HCT116 (cell line): Measurements from ENCODE around the gene PHYKPL. TPM values are rescaled to one million over a fixed set of nuclear protein-coding genes. Genes with fewer than 3 reads are reported as not detected.

Experiments used
- ATAC-seq: fragments of 200-7000 bp; cut with Tn5 transposase; 2 replicates; pipeline ENCODE4 v1.9.1; 2020; ENCODE audit warnings: mild to moderate bottlenecking, moderate library complexity
- BruUV-seq: library from RNA; stranded (reverse); fragments of 400-500 nt; replicated peaks from 2 replicates; lab custom pipeline; 2021; lab: Mats Ljungman, UMichigan
- CTCF ChIA-PET: fragments of 300-600 bp; sonication (Branson Sonifier 250); formaldehyde crosslinking; loops from one replicate; lab custom pipeline; 2021; ENCODE audit warnings: antibody characterized with exemption; lab: Charles Lee
- POLR2A ChIA-PET: fragments of 300-600, 350-600 bp; sonication (Branson Sonifier 250); formaldehyde crosslinking; loops from one replicate; lab custom pipeline; 2021; ENCODE audit warnings: antibody characterized with exemption; lab: Charles Lee
- RAD21 ChIA-PET, 2 experiments: fragments of 300-600 bp; sonication (Branson Sonifier 250); formaldehyde crosslinking; loops; one replicate each; lab custom pipeline; 2023; ENCODE audit warnings: low total read pairs in 2 of 2; ENCODE audit not compliant: uncharacterized antibody in 2 of 2, unreplicated experiment in 2 of 2, low non-redundant PET in 1 of 2; lab: Charles Lee
- DNase-seq: peaks from one replicate; pipeline ENCODE4 v3.0.0-alpha.2; 2010; ENCODE audit warnings: low read depth, low spot score
- H2AFZ ChIP-seq: fragments of 200-600 bp; shearing (Covaris generic), sonication (generic); 2 replicates; pipeline ENCODE4 v1.6.1; 2017; ENCODE audit warnings: low read depth, mixed run types, mixed read lengths, antibody characterized with exemption, low read length; ENCODE audit not compliant: poor library complexity, severe bottlenecking
- H3K27ac ChIP-seq: 2 replicates; pipeline ENCODE4 v1.5.1; 2012; ENCODE audit warnings: low read depth, low read length
- H3K27me3 ChIP-seq: fragments of 200-600 bp; sonication (generic); 2 replicates; pipeline ENCODE4 v1.6.1; 2016; ENCODE audit warnings: mixed run types, low read length, mixed read lengths; ENCODE audit not compliant: insufficient read depth
- H3K36me3 ChIP-seq, 2 experiments: fragments of 200-500 bp in 1 of 2; fragments of 200-600 bp in 1 of 2; sonication (Bioruptor generic) in 1 of 2; sonication (generic) in 1 of 2; 2 replicates each; pipeline versions ENCODE4 v1.5.1 to v1.6.1; 2014 to 2016; ENCODE audit warnings: low read length in 2 of 2, inconsistent platforms in 1 of 2, mixed read lengths in 1 of 2, mixed run types in 1 of 2; ENCODE audit not compliant: insufficient read depth in 2 of 2, control insufficient read depth in 1 of 2
- H3K4me1 ChIP-seq, 2 experiments: fragments of 200-600 bp in 1 of 2; sonication (generic) in 1 of 2; 2 replicates each; pipeline versions ENCODE4 v1.5.1 to v1.6.1; 2012 to 2017; ENCODE audit warnings: low read length in 2 of 2, inconsistent platforms in 1 of 2, mild to moderate bottlenecking in 1 of 2, mixed read lengths in 1 of 2, mixed run types in 1 of 2, moderate library complexity in 1 of 2; ENCODE audit not compliant: insufficient read depth in 2 of 2, control insufficient read depth in 1 of 2
- H3K4me2 ChIP-seq: fragments of 200-600 bp; sonication (generic); 2 replicates; pipeline ENCODE4 v1.6.1; 2017; ENCODE audit warnings: mixed run types, low read length, mixed read lengths
- H3K4me3 ChIP-seq, 2 experiments: fragments of 200-600 bp in 1 of 2; sonication (generic) in 1 of 2; replicated peaks in 1 of 2; 2 replicates each; pipeline ENCODE4 v1.5.1; 2011 to 2016; ENCODE audit warnings: low read length in 2 of 2, control low read depth in 1 of 2, low read depth in 1 of 2, mild to moderate bottlenecking in 1 of 2, mixed read lengths in 1 of 2, mixed run types in 1 of 2
- H3K79me2 ChIP-seq: fragments of 200-600 bp; sonication (generic); 2 replicates; pipeline ENCODE4 v1.6.1; 2017; ENCODE audit warnings: mild to moderate bottlenecking, mixed run types, low read length, moderate library complexity, mixed read lengths; ENCODE audit not compliant: insufficient read depth
- H3K9ac ChIP-seq: fragments of 200-600 bp; sonication (generic); 2 replicates; pipeline ENCODE4 v1.6.1; 2016; ENCODE audit warnings: low read length, mixed read lengths
- H3K9me2 ChIP-seq: fragments of 200-600 bp; sonication (generic), shearing (Covaris generic); 2 replicates; pipeline ENCODE4 v1.6.1; 2017; ENCODE audit warnings: mixed run types, mild to moderate bottlenecking, moderate library complexity; ENCODE audit not compliant: insufficient read depth
- H3K9me3 ChIP-seq, 2 experiments: fragments of 200-500 bp in 1 of 2; fragments of 200-600 bp in 1 of 2; sonication (Bioruptor generic) in 1 of 2; sonication (generic) in 1 of 2; 2 replicates each; pipeline ENCODE4 v1.6.1; 2014 to 2017; ENCODE audit warnings: low read length in 2 of 2, mixed read lengths in 2 of 2, inconsistent platforms in 1 of 2, low read depth in 1 of 2, mild to moderate bottlenecking in 1 of 2, mixed run types in 1 of 2, moderate library complexity in 1 of 2; ENCODE audit not compliant: control insufficient read depth in 1 of 2, insufficient read depth in 1 of 2
- H4K20me1 ChIP-seq: fragments of 200-600 bp; sonication (generic), shearing (Covaris generic); 2 replicates; pipeline ENCODE4 v1.6.1; 2017; ENCODE audit warnings: mixed run types, mild to moderate bottlenecking, moderate library complexity; ENCODE audit not compliant: insufficient read depth
- CEBPB ChIP-seq: IDR thresholded peaks from 2 replicates; pipeline ENCODE4 v1.6.1; 2012; ENCODE audit warnings: low read depth
- CTCF ChIP-seq, 3 experiments: fragments of 200-600 bp in 1 of 3; sonication (generic) in 1 of 3; IDR thresholded peaks in 2 of 3; conservative IDR thresholded peaks in 1 of 3; 2 replicates each; pipeline ENCODE4 v1.5.1; 2012 to 2017; ENCODE audit warnings: low read depth in 2 of 3, low read length in 2 of 3, antibody characterized with exemption in 1 of 3, borderline replicate concordance in 1 of 3, control low read depth in 1 of 3, mild to moderate bottlenecking in 1 of 3, mixed read lengths in 1 of 3, mixed run types in 1 of 3, moderate library complexity in 1 of 3; ENCODE audit not compliant: insufficient read depth in 1 of 3
- EGR1 ChIP-seq: IDR thresholded peaks from 2 replicates; pipeline ENCODE4 v1.6.1; 2012; ENCODE audit warnings: low read depth
- ELF1 ChIP-seq: IDR thresholded peaks from 2 replicates; pipeline ENCODE4 v1.6.1; 2012; ENCODE audit warnings: low read depth, borderline replicate concordance
- EZH2 ChIP-seq: fragments of 200-600 bp; sonication (generic); IDR thresholded peaks from 2 replicates; pipeline ENCODE4 v1.6.1; 2017; ENCODE audit warnings: antibody characterized with exemption, mixed run types
- JUND ChIP-seq: IDR thresholded peaks from 2 replicates; pipeline ENCODE4 v1.6.1; 2012
- TCF7L2 ChIP-seq: IDR thresholded peaks from 2 replicates; pipeline ENCODE4 v1.7.0; 2011; ENCODE audit warnings: borderline replicate concordance, inconsistent platforms; ENCODE audit not compliant: insufficient read depth, insufficient read length; ENCODE audit errors: extremely low read depth
- ZFX ChIP-seq: fragments of 450-650 bp; IDR thresholded peaks from 2 replicates; pipeline ENCODE4 v1.6.1; 2017
- intact Hi-C: fragments of 100-400 bp; cut with micrococcal nuclease; formaldehyde crosslinking; loops from 2 replicates; pipeline ENCODE4 v1.10.0; 2022
- total RNA-seq: library from RNA; stranded (reverse); gene quantifications from one replicate; pipeline ENCODE4 v1.2.1, GENCODE V29; 2021; ENCODE audit not compliant: unreplicated experiment

Gene PHYKPL
- total RNA-seq, 1 experiment from 2014 or later = 57.8 TPM

- H3K4me3 ChIP-seq = no peak overlapping the region
- no peaks in the 10 kb centered on the region for H4K20me1 ChIP-seq
- RAD21 ChIA-PET = no interaction called here
- no peaks in the 10 kb centered on the region for H3K9me2 ChIP-seq
- BruUV-seq = no TSS peak
- no peak overlapping the region for H3K9ac ChIP-seq
- peaks cover 8% of the 10 kb centered on the region in 2 experiments; a peak in 2 of 4 replicates for H3K9me3 ChIP-seq
- intact Hi-C loops = no loop called here
- ATAC-seq (no peak), DNase-seq (no peak)
- no peaks in the 10 kb centered on the region for H3K79me2 ChIP-seq
- no peak overlapping the region for H2AFZ ChIP-seq
- CTCF ChIA-PET = no interaction called here
- H3K36me3 ChIP-seq = no peaks in the 10 kb centered on the region
- peaks cover 0 to 4% of the 10 kb centered on the region in 2 experiments; a peak in 2 of 4 replicates for H3K4me1 ChIP-seq
- POLR2A ChIA-PET = no interaction called here
- no peaks in the 10 kb centered on the region for H3K27me3 ChIP-seq
- TF ChIP-seq EGR1 = no peak
- no peak for TF ChIP-seq CEBPB
- no peak for TF ChIP-seq TCF7L2
- no peak for TF ChIP-seq ZFX
- H3K27ac ChIP-seq = no peak overlapping the region
- H3K4me2 ChIP-seq = no peak overlapping the region
These were observed 42.4 kb upstream of the PHYKPL start for GRCh38 chr5:178274781-178275537.

GRCh38 chr5:178273665-178274541, 41.3 kb upstream of the PHYKPL start:
- H3K36me3 ChIP-seq = no peaks in the 10 kb centered on the region
- intact Hi-C loops = no loop called here
- POLR2A ChIA-PET = no interaction called here
- CTCF ChIA-PET = no interaction called here
- RAD21 ChIA-PET = no interaction called here
- no peaks in the 10 kb centered on the region for H4K20me1 ChIP-seq
- TF ChIP-seq ELF1 = no peak
- TF ChIP-seq CTCF (IDR thresholded peaks at IDR 0.05 in 2 of 3, conservative IDR thresholded peaks at IDR 0.05 in 1 of 3; ENCODE audit: borderline replicate concordance in 1 of 3, insufficient read depth in 1 of 3, low read depth in 2 of 3, low read length in 2 of 3) = no peak
- TF ChIP-seq JUND = no peak
- no peak for TF ChIP-seq EZH2
- H3K79me2 ChIP-seq = no peaks in the 10 kb centered on the region
- H2AFZ ChIP-seq = no peak overlapping the region
- BruUV-seq = no TSS peak
- no peak overlapping the region for H3K4me3 ChIP-seq
- H3K9me2 ChIP-seq = no peaks in the 10 kb centered on the region
- ATAC-seq (no peak), DNase-seq (no peak)
- H3K4me1 ChIP-seq = no peaks in the 10 kb centered on the region
- no peak overlapping the region for H3K27ac ChIP-seq
- no peaks in the 10 kb centered on the region for H3K27me3 ChIP-seq
- H3K9ac ChIP-seq = no peak overlapping the region
- no peak overlapping the region for H3K4me2 ChIP-seq
- peaks cover 8% of the 10 kb centered on the region in 2 experiments; a peak in 2 of 4 replicates for H3K9me3 ChIP-seq
